B cell (primary cell): ENCODE data around the gene ZNF354C. TPM values are rescaled to one million over a fixed set of nuclear protein-coding genes. Genes with fewer than 3 reads are reported as not detected.
"Not testable (repeated sequence)": the region's sequence is repeated elsewhere in the genome, so short reads cannot be mapped to it uniquely, and the experiment has no call there.

Experiments used
- ATAC-seq: fragments of 200-7000 bp; cut with Tn5 transposase; one replicate; pipeline ENCODE4 v1.10.0; 2021; ENCODE audit warnings: low read depth, mild to moderate bottlenecking, moderate number of reproducible peaks, moderate library complexity
- CTCF ChIA-PET: fragments of 350-600 bp; sonication (Branson Sonifier 250); formaldehyde crosslinking; loops from one replicate; lab custom pipeline; 2021; ENCODE audit warnings: antibody characterized with exemption, inconsistent platforms; lab: Charles Lee
- POLR2A ChIA-PET: fragments of 350-600 bp; sonication (Branson Sonifier 250); formaldehyde crosslinking; loops from one replicate; lab custom pipeline; 2021; ENCODE audit warnings: antibody characterized with exemption; lab: Charles Lee
- DNase-seq: peaks from one replicate; pipeline ENCODE4 v3.0.0; 2013
- H2AFZ ChIP-seq: 2 replicates; pipeline ENCODE4 v1.6.1; 2012; ENCODE audit warnings: mild to moderate bottlenecking, low read depth, low read length; ENCODE audit not compliant: insufficient read depth, poor library complexity, severe bottlenecking
- H3K27ac ChIP-seq, 2 donors: 1 replicate in 1 of 2; 2 replicates in 1 of 2; pipeline ENCODE4 v1.5.1; 2012 to 2013; ENCODE audit warnings: low read length in 2 of 2, mild to moderate bottlenecking in 2 of 2, moderate library complexity in 1 of 2
- H3K27me3 ChIP-seq, 4 experiments: fragments of 200-600 bp in 1 of 4; sonication (generic) in 1 of 4; replicated peaks in 1 of 4; 1 replicate in 2 of 4; 2 replicates in 2 of 4; pipeline versions ENCODE4 v1.6.1 to v1.7.0; 2013 to 2016; ENCODE audit warnings: low read length in 3 of 4, mild to moderate bottlenecking in 2 of 4, mixed read lengths in 1 of 4, moderate library complexity in 1 of 4; ENCODE audit not compliant: insufficient read depth in 4 of 4, control insufficient read depth in 3 of 4; ENCODE audit errors: control extremely low read depth in 1 of 4
- H3K36me3 ChIP-seq, 2 experiments: replicated peaks in 1 of 2; 1 replicate in 1 of 2; 2 replicates in 1 of 2; pipeline versions ENCODE4 v1.6.1 to v1.7.1; 2013; ENCODE audit warnings: low read length in 1 of 2; ENCODE audit not compliant: insufficient read depth in 2 of 2, control insufficient read depth in 1 of 2; ENCODE audit errors: control extremely low read depth in 1 of 2, extremely low read depth in 1 of 2
- H3K4me1 ChIP-seq, 2 donors: fragments of 200-600 bp in 1 of 2; sonication (generic) in 1 of 2; 1 replicate in 1 of 2; 2 replicates in 1 of 2; pipeline versions ENCODE4 v1.5.1 to v1.6.1; 2013 to 2017; ENCODE audit warnings: low read length in 2 of 2; ENCODE audit not compliant: control insufficient read depth in 2 of 2, insufficient read depth in 2 of 2
- H3K4me2 ChIP-seq: replicated peaks from 2 replicates; pipeline ENCODE3; 2012; ENCODE audit warnings: mild to moderate bottlenecking, low read depth, low read length; ENCODE audit not compliant: poor library complexity, severe bottlenecking
- H3K4me3 ChIP-seq, 5 experiments: fragments of 200-600 bp in 1 of 5; sonication (generic) in 1 of 5; 1 replicate in 3 of 5; 2 replicates in 2 of 5; pipeline versions ENCODE4 v1.5.1 to v1.7.0; 2011 to 2016; ENCODE audit warnings: low read length in 4 of 5, mild to moderate bottlenecking in 4 of 5, low read depth in 2 of 5, control low read depth in 1 of 5, moderate library complexity in 1 of 5; ENCODE audit not compliant: insufficient read depth in 1 of 5; ENCODE audit errors: control extremely low read depth in 1 of 5, extremely low read depth in 1 of 5
- H3K79me2 ChIP-seq: fragments of 200-600 bp; sonication (generic); one replicate; pipeline ENCODE4 v1.6.0; 2016; ENCODE audit warnings: low read length; ENCODE audit not compliant: control insufficient read depth, insufficient read depth
- H3K9ac ChIP-seq: fragments of 200-600 bp; sonication (generic); 2 replicates; pipeline ENCODE4 v1.6.1; 2017; ENCODE audit warnings: mild to moderate bottlenecking, low read length, moderate library complexity
- H3K9me3 ChIP-seq, 3 donors: one replicate each; pipeline versions ENCODE4 v1.6.1 to v1.7.1; 2013; ENCODE audit warnings: low read length in 2 of 3; ENCODE audit not compliant: control insufficient read depth in 2 of 3, insufficient read depth in 1 of 3; ENCODE audit errors: control extremely low read depth in 1 of 3
- H4K20me1 ChIP-seq: 2 replicates; pipeline ENCODE4 v1.6.0; 2012; ENCODE audit warnings: mild to moderate bottlenecking, low read length; ENCODE audit not compliant: insufficient read depth, control insufficient read depth, poor library complexity, severe bottlenecking
- H3K27ac Mint-ChIP-seq: one replicate; pipeline ENCODE4 v1.8.0; 2021; ENCODE audit warnings: mixed read lengths
- H3K27me3 Mint-ChIP-seq: one replicate; pipeline ENCODE4 v1.8.0; 2021; ENCODE audit warnings: mixed read lengths
- H3K4me1 Mint-ChIP-seq: one replicate; pipeline ENCODE4 v1.8.0; 2021; ENCODE audit warnings: mixed read lengths
- H3K4me3 Mint-ChIP-seq: one replicate; pipeline ENCODE4 v1.8.0; 2021; ENCODE audit warnings: mixed read lengths
- H3K9me3 Mint-ChIP-seq: one replicate; pipeline ENCODE4 v1.8.0; 2022; ENCODE audit warnings: mixed read lengths; ENCODE audit not compliant: insufficient read depth
- EZH2 ChIP-seq: IDR thresholded peaks from 2 replicates; pipeline ENCODE4 v1.6.1; 2012; ENCODE audit warnings: borderline replicate concordance, low read depth, mild to moderate bottlenecking, moderate library complexity, low read length; ENCODE audit not compliant: insufficient read depth, poor library complexity, severe bottlenecking
- WGBS: methylation state at CpG from one replicate; pipeline ENCODE4 v1.1.5; 2013; ENCODE audit warnings: missing lambda C conversion rate; ENCODE audit not compliant: insufficient coverage; 5-methylcytosine and 5-hydroxymethylcytosine counted together
- intact Hi-C: fragments of 100-400 bp; cut with micrococcal nuclease; formaldehyde crosslinking; loops from one replicate; pipeline ENCODE4 v1.10.0; 2022
- polyA plus RNA-seq: library from polyadenylated mRNA; depleted of rRNA; stranded (reverse); fragments of >200 nt; gene quantifications from 2 replicates; pipeline ENCODE4 v1.2.3, GENCODE V29; 2012
- total RNA-seq, 2 donors: library from RNA; stranded (reverse); fragments of 120-200 nt in 1 of 2; gene quantifications; 1 replicate in 1 of 2; 2 replicates in 1 of 2; pipeline versions ENCODE4 v1.2.3 to v1.2.4, GENCODE V29; 2013 to 2022
- TF ChIP-seq, protein P1 (sequence below): fragments of 200-600 bp; IDR thresholded peaks from one replicate; pipeline ENCODE4 v1.8.0; 2022; ENCODE audit warnings: antibody characterized with exemption, mild to moderate bottlenecking

The ZNF354C gene
- total and polyA plus RNA-seq, 2 donors (not counting 1 experiment from before 2014, with no cell fraction given): 2.2 to 9.5 TPM

DNA sequence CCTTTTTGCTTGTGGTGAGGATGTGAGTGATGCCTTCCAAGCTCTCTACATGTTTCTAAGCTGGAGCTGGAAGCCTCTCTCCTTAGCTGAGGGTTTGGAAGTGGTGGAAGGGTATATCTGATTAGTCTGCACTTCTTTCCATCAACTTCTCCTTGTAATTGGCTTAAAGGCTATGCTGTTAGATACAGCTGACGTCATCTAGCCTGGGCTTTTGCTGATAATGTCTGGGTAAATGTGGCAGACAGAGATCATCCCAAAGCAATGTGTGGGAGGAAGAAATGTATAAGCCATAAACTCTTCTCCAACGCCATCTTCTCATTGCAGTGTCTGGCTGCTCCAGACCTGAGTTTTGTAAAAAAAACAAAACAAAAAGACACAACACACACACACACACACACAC, 29.3 kb downstream of the ZNF354C start:
- Histone ChIP-seq H3K9me3 (peaks cover 6 to 72% (median 20%) of the 10 kb centered on the region in 3 donors), H3K9ac (no peak overlapping the region), H3K4me1 (no peaks in the 10 kb centered on the region), H3K79me2 (no peaks in the 10 kb centered on the region), H3K27me3 (no peaks in the 10 kb centered on the region), H3K4me2 (no peak overlapping the region), H3K36me3 (no peaks in the 10 kb centered on the region), H3K4me3 (no peak overlapping the region), H4K20me1 (no peaks in the 10 kb centered on the region), H3K27ac (no peak overlapping the region), H2AFZ (no peak overlapping the region)
- Mint-ChIP-seq H3K27ac (no peak overlapping the region), H3K4me3 (no peak overlapping the region), H3K27me3 (no peaks in the 10 kb centered on the region), H3K4me1 (no peaks in the 10 kb centered on the region), H3K9me3 (peaks cover 49% of the 10 kb centered on the region)
- intact Hi-C loops: no loop called here
- TF ChIP-seq, protein P1, sequence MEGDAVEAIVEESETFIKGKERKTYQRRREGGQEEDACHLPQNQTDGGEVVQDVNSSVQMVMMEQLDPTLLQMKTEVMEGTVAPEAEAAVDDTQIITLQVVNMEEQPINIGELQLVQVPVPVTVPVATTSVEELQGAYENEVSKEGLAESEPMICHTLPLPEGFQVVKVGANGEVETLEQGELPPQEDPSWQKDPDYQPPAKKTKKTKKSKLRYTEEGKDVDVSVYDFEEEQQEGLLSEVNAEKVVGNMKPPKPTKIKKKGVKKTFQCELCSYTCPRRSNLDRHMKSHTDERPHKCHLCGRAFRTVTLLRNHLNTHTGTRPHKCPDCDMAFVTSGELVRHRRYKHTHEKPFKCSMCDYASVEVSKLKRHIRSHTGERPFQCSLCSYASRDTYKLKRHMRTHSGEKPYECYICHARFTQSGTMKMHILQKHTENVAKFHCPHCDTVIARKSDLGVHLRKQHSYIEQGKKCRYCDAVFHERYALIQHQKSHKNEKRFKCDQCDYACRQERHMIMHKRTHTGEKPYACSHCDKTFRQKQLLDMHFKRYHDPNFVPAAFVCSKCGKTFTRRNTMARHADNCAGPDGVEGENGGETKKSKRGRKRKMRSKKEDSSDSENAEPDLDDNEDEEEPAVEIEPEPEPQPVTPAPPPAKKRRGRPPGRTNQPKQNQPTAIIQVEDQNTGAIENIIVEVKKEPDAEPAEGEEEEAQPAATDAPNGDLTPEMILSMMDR: no peak
- no peak for TF ChIP-seq EZH2
- no peak for DNase-seq
- ChIA-PET POLR2A (no interaction called here), CTCF (no interaction called here)
- no peak for ATAC-seq
- 88% methylated on average over 1 of the region's 2 CpGs for WGBS

DNA sequence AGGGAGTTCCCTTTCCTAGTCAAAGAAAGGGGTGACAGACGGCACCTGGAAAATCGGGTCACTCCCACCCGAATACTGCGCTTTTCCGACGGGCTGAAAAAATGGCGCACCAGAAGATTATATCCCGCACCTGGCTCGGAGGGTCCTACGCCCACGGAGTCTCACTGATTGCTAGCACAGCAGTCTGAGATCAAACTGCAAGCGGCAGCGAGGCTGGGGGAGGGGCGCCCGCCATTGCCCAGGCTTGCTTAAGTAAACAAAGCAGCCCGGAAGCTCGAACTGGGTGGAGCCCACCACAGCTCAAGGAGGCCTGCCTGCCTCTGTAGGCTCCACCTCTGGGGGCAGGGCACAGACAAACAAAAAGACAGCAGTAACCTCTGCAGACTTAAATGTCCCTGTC, 41.1 kb downstream of the ZNF354C start:
- DNase-seq, H3K9ac ChIP-seq, H3K9me3 Mint-ChIP-seq, H3K27me3 Mint-ChIP-seq, intact Hi-C loops, POLR2A ChIA-PET, H3K27me3 ChIP-seq, H3K36me3 ChIP-seq, ATAC-seq, H3K27ac Mint-ChIP-seq, H4K20me1 ChIP-seq, H3K4me3 ChIP-seq, H3K4me1 ChIP-seq, H3K27ac ChIP-seq, H3K4me1 Mint-ChIP-seq, H3K4me3 Mint-ChIP-seq, CTCF ChIA-PET, H2AFZ ChIP-seq, H3K4me2 ChIP-seq, H3K79me2 ChIP-seq: not testable (repeated sequence)
- 97% methylated on average over 11 of the region's 17 CpGs for WGBS
- peaks cover 4 to 36% (median 20%) of the 10 kb centered on the region in 3 donors for H3K9me3 ChIP-seq
